T-helper 22 cell (primary cell): ENCODE measurements around the gene PPP2R3C.
"Not testable (repeated sequence)": the region's sequence is repeated elsewhere in the genome, so short reads cannot be mapped to it uniquely, and the experiment has no call there.

Experiments
- DNase-seq: peaks from one replicate; pipeline ENCODE4 v3.0.0-alpha.2; 2020; ENCODE audit warnings: low read depth

Gene PPP2R3C

GRCh38 chr14:35124127-35124526 is 2.3 kb upstream of the PPP2R3C start:
- no peak for DNase-seq

- no peak for DNase-seq
Observed at GRCh38 chr14:35123388-35123703, 1.6 kb upstream of the PPP2R3C start.

GRCh38 chr14:35122696-35123387 is 1.1 kb upstream of the PPP2R3C start:
- no peak for DNase-seq

- no peak for DNase-seq
Observed at GRCh38 chr14:35121026-35121886, 534 bp downstream of the PPP2R3C start.

DNA sequence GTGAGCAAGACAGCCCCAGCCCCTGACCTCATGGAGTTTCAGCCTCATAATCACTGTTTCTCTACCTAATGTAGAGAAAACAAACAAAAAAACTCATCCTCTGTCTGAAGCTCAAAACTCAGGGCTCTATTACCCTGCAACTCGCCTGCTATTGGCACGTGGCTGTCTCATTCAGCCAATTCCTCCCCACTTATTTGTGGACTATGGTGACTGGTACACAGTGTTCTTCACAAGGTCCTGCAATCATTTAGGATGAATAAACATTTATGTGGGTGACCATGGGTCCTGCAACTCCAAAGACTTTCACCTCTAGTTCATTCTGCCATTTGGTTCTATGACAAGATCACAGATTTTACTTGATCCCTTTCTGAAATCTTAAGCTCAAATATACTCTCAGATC is 4.7 kb downstream of the PPP2R3C start:
- DNase-seq: no peak

- no peak for DNase-seq
Observed at GRCh38 chr14:35116242-35116641, 5.5 kb downstream of the PPP2R3C start.

DNA sequence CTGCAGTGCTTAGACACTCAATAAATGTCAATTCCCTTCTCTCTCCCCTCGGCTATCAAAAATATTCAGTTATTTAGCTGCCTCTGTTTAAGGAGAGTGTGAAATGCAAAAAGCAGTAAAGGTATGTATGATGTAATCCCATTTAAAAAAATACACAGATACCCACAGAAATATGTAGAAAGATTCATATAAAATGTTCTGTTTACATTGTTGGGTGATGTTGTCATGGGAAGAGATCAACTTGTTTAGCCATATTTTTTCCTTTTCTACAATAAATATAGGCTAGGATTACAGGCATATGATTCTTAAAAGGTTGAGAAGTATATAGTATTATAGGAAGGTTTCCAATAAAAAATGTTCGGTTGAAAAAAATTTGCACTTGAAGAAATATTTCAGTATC is 7.8 kb downstream of the PPP2R3C start:
- no peak for DNase-seq

DNA sequence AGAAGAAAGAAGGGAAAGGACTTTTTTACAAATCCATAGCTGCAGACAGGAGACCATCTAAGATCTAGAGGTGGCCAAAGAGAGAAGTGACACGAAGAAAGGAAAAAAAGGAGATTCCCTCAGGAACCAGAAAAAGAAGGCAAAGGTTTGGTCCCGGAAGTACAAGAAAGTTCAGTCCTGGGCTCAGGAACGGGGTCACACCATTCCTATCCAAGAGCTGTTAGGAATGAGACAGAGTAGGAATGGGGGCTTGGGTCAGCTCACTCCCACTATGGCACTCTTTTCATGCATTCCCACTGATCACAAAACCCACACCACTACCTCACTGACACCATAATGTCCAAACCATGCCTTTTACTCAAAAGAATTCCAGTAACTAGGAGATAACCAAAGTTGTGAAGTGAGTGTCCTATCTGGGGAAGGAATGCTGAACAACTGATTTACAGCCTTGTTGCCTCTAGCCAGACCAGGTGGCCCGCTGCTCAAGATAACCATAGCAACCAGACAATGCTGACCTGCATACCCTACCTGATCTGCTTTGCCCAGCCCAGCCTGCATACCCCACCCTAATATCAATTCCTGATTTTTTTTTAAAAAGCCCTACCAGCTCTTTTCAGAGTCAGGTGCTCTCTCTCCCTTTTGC is 8.4 kb downstream of the PPP2R3C start:
- DNase-seq: no peak

DNA sequence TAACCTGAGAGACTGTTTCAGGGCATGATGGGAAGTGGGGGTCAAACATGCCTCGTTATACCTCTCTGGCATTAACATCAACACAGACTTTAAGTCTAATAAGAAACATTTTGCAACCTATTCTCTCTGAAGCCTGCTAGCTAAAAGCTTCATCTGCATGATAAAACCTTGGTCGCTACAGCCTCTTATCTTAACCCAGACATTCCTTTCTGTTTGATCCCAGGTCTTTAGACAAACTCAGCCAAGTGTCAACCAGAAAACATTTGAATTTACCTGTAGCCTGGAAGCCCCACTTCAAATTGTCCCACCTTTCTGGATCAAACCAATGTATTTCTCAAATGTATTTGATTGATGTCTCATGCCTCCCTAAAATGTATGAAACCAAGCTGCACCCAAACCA is 9.1 kb downstream of the PPP2R3C start:
- DNase-seq: no peak

- DNase-seq: no peak
Observed at GRCh38 chr14:35107866-35108265, 13.9 kb downstream of the PPP2R3C start.

GRCh38 chr14:35094645-35095044 is 27.1 kb downstream of the PPP2R3C start:
- DNase-seq: not testable (repeated sequence)

DNA sequence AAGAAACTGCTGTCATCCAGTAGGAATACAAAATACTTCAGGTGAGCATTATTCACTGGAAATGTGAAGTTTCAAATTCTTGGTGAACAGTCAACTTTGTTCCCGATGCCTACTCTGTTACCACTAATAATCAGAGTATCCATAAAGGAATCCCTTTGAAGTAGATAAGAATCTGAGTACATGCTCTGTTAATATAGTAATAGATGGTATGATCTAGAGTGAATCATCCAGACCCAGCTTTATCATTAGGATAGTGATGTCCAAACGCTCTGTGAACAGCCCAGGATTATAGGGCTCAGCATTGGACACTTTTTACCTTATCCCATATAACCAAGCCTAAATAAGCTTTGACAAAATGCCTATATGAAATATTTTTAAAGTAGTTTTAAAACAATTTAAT is 33.3 kb downstream of the PPP2R3C start:
- no peak for DNase-seq

- no peak for DNase-seq
Observed at GRCh38 chr14:35085441-35085840, 36.3 kb downstream of the PPP2R3C start.

DNA sequence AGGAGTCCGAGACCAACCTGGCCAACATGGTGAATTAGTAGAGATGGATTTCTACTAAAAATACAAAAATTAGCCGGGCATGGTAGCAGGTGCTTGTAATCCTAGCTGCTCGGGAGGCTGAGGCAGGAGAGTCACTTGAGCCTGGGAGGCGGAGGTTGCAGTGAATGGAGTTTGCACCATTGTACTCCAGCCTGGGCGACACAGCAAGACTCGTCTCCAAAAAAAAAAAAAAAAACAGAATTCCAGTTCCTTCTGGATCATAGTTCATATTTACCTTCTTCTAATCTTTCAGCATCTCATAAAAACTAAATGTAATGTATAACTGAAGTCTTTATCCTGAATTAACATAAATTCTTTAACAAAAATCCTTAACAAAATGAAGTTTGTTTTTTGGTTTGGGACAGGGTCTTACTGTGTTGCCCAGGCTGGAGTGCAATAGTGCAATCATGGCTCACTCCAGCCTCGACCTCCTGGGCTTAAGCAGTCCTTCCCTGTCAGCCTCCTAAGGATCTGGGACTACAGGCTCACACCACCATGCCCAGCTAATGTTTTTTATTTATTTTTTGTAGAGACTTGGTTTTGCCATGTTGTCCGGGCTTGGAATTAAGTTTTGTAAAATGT is 38.1 kb downstream of the PPP2R3C start:
- no peak for DNase-seq

GRCh38 chr14:35079742-35080141 is 42.0 kb downstream of the PPP2R3C start:
- DNase-seq: no peak

DNA sequence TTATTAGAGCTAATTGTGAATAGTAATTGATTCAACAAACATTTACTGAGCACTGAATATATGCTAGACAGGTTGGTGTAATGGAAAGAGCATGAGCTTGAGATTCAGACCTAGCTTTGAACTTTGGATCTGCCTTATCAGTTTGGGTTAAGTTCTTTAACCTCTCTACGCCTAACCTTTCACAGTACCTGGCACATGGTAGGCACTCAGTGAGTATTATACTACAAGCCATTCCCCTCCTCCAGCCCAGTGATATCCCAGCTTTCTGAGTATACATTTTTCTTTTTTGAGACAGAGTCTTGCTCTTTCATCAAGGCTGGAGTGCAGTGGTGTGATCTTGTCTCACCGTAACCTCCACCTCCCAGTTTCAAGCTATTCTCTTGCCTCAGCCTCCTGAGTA is 43.7 kb downstream of the PPP2R3C start:
- no peak for DNase-seq

DNA sequence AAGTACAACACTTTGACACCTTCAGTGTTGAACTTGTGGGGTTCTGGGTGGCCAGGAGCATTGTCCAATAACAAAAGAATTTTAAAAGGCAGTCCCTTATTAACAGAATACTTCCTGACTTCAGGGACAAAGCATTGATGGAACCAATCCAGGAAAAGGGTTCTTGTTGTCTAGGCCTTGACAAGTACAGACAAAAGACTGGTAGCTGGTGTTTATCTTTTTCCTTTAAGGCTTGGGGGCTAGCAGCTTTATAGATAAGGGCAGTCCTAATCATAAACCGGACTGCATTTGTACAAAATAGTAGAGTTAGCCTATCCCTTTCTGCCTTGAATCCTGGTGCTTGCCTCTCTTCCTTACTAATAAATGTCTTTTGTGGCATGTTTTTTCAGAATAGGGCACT is 48.3 kb downstream of the PPP2R3C start:
- no peak for DNase-seq

DNA sequence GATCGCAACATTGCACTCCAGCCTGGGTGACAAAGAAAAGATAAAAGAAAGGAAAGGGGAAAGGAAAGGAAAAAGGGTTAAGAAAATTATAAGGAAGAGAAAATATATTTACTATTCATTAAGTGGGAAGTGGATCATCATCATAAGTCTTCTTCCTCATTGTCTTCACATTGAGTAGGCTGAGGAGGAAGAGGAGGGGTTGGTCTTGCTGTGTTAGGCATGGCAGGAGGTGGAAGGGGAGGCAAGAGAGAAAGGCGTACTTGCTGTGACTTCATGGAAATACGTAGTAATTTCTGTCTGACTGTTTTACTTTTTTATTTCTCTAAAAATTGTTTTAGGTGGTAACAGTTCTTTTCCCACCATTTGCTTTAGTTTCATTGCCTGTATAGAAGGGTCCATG is 49.6 kb downstream of the PPP2R3C start:
- no peak for DNase-seq

GRCh38 chr14:35068238-35069012 is 53.4 kb downstream of the PPP2R3C start:
- DNase-seq: no peak

DNA sequence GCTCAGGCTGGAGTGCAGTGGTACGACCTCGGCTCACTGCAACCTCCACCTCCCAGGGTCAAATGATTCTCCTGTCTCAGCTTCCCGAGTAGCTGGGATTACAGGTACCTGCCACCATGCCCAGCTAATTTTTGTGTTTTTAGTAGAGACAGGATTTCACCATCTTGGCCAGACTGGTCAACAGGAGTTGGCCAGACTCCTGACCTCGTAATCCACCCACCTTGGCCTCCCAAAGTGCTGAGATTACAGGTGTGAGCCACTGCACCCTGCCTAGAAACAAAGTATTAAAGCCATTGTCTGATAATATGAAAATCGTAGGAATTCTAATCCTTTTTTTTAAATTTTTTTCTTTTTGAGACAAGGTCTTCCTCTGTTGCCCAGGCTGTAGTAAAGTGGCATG is 56.1 kb downstream of the PPP2R3C start:
- not testable (repeated sequence) for DNase-seq

DNA sequence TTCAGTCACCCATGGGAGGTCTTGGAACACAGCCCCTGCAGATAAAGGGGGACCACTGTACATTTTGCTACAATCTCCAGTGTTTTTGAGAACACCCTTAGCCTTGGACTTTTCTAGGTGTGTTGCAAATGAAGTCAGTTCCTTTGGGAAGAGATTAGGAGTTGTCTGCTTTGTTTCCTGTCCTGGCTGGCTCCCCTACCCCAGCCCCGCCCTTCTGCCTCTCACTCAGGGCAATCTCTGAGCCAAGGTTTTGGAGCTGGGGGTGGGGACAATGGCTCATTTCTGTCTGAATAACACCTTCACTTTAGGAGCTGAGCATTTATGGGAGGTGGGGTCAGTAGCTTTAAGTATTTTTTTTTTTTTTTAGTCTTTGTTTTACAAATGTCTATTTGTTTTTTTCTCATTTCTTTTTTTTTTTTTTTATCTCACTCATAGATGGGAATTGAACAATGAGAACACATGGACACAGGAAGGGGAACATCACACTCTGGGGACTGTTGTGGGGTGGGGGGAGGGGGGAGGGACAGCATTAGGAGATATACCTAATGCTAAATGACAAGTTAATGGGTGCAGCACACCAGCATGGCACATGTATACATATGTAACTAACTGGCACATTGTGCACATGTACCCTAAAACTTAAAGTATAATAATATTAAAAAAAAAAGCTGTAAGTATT is 60.5 kb downstream of the PPP2R3C start:
- not testable (repeated sequence) for DNase-seq
